Fibroblast of pulmonary artery (primary cell): ENCODE measurements around the gene SARS1.

Experiments used
- DNase-seq: peaks from one replicate; pipeline ENCODE4 v3.0.0-alpha.2; 2010; ENCODE audit warnings: low read depth
- H3K4me3 ChIP-seq: replicated peaks from 2 replicates; pipeline ENCODE4 v1.5.1; 2011; ENCODE audit warnings: low read depth, mild to moderate bottlenecking, control low read depth, low read length, moderate library complexity
- TF ChIP-seq, protein P1 (sequence below): IDR thresholded peaks from 2 replicates; pipeline ENCODE4 v1.5.1; 2011; ENCODE audit warnings: mild to moderate bottlenecking, control low read depth, low read length, inconsistent platforms; ENCODE audit errors: missing control alignments

Gene SARS1

GRCh38 chr1:109254621-109255096 is 40.9 kb downstream of the SARS1 start:
- DNase-seq, result no peak
- TF ChIP-seq, protein P1, sequence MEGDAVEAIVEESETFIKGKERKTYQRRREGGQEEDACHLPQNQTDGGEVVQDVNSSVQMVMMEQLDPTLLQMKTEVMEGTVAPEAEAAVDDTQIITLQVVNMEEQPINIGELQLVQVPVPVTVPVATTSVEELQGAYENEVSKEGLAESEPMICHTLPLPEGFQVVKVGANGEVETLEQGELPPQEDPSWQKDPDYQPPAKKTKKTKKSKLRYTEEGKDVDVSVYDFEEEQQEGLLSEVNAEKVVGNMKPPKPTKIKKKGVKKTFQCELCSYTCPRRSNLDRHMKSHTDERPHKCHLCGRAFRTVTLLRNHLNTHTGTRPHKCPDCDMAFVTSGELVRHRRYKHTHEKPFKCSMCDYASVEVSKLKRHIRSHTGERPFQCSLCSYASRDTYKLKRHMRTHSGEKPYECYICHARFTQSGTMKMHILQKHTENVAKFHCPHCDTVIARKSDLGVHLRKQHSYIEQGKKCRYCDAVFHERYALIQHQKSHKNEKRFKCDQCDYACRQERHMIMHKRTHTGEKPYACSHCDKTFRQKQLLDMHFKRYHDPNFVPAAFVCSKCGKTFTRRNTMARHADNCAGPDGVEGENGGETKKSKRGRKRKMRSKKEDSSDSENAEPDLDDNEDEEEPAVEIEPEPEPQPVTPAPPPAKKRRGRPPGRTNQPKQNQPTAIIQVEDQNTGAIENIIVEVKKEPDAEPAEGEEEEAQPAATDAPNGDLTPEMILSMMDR, result no peak
- H3K4me3 ChIP-seq, result no peak overlapping the region

- TF ChIP-seq, protein P1, result no peak
- DNase-seq, result no peak
- H3K4me3 ChIP-seq, result no peak overlapping the region
These were observed 41.5 kb downstream of the SARS1 start for GRCh38 chr1:109255097-109255651.

DNA sequence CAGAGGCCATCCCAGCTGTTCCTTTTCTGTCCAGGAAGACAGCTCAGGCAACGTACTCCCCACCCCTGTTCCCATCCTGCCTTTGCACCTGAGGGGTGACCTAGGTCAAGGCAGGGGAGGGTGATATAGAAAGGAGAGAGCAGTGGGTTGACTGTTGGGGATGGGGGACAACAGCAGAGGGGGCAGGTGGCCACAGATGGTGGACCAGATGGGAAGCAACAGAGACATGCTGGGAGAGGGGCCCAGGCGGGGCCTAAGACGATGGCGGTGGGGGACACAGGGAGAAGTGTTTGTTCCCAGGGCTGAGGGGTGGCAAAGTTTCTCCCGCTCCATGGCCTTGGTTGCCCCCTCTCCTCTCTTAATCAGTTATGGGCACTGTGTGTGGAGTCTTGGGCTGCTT is 42.0 kb downstream of the SARS1 start:
- TF ChIP-seq, protein P1, result no peak
- no peak overlapping the region for H3K4me3 ChIP-seq
- DNase-seq, result no peak

DNA sequence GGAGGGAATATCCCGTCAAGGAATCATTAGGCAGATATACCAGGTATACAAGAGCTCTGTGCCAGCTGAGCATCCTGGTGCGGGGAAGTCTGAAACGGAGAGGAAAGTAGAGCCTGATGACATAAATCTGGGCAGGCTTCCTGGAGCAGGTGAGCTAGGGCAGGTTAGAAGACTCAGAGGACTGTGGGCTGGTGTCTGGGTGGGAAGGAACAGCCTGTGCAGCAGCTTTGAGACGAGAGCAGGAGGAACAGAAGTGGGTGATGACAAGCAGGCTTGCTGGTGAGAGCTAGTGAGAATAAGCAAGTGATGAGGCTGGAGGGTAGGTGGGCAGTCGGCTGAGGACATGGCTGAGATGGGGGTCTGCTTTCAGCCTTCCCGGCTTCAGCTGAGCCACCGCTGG is 42.4 kb downstream of the SARS1 start:
- no peak overlapping the region for H3K4me3 ChIP-seq
- TF ChIP-seq, protein P1, result no peak
- no peak for DNase-seq

GRCh38 chr1:109256971-109257681 is 43.4 kb downstream of the SARS1 start:
- TF ChIP-seq, protein P1, result no peak
- H3K4me3 ChIP-seq, result no peak overlapping the region
- no peak for DNase-seq

GRCh38 chr1:109257682-109258421 is 44.1 kb downstream of the SARS1 start:
- no peak overlapping the region for H3K4me3 ChIP-seq
- TF ChIP-seq, protein P1, result no peak

More at GRCh38 chr1:109257682-109258421, 44.1 kb downstream of the SARS1 start:
- no peak for DNase-seq
